ENCODE measurements around the gene DUOX1. TPM values are rescaled to one million over a fixed set of nuclear protein-coding genes. Genes with fewer than 3 reads are reported as not detected.

The DUOX1 gene
- polyA plus RNA-seq, 1 donor from 2014 or later = 1.4 TPM

- Mint-ChIP-seq H3K4me3 (peak overlapping the region; percentile 75 to 91 (median 85)), H3K27ac (peak overlapping the region; percentile 26 to 64 (median 60)), H3K9me3 (no peaks in the 10 kb centered on the region), H3K36me3 (no peaks in the 10 kb centered on the region), H3K27me3 (peaks cover 4% of the 10 kb centered on the region), H3K4me1 (peaks cover 5 to 12% (median 8%) of the 10 kb centered on the region in 3 donors)
These were observed 57.2 kb downstream of the DUOX1 start for GRCh38 chr15:45186771-45187577.

DNA sequence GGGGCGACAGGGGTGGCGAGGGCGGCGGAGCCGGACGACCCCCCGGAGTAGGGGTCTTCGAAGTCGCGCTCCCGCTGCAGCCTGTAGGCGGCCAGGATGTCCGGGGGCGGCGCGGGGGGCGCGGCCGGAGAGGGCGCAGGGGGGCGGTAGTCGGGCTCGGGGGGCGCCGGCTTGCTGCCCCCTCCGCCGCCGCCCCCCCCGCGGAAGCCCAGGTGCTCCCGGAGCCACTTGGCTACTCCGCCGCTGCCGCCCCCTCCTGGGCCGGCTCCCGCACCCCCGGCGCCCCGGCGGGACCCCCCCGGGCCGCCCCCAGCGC is 57.7 kb downstream of the DUOX1 start:
- Mint-ChIP-seq H3K27me3 (peaks cover 4% of the 10 kb centered on the region), H3K9me3 (no peaks in the 10 kb centered on the region), H3K4me1 (peaks cover 5 to 12% (median 8%) of the 10 kb centered on the region in 3 donors), H3K4me3 (peak overlapping the region in 1 of 4 donors; percentile 83), H3K36me3 (no peaks in the 10 kb centered on the region), H3K27ac (no peak overlapping the region)

GRCh38 chr15:45187894-45188830 is 58.4 kb downstream of the DUOX1 start, which contains the start of gene SHF:
Gene SHF, minus strand, starts transcription at chr15:45187966. Its CDS starts 15 bp downstream, at chr15:45187951.
- H3K27ac Mint-ChIP-seq = peak within 1 kb of the TSS; percentile 60 to 83 (median 76)
- peaks cover 7 to 12% (median 8%) of the 10 kb centered on the region in 3 donors for H3K4me1 Mint-ChIP-seq
- peaks cover 4% of the 10 kb centered on the region for H3K27me3 Mint-ChIP-seq
- H3K4me3 Mint-ChIP-seq = peak within 1 kb of the TSS; percentile 86 to 94 (median 90)
- H3K9me3 Mint-ChIP-seq = no peaks in the 10 kb centered on the region
- H3K36me3 Mint-ChIP-seq = no peaks in the 10 kb centered on the region

DNA sequence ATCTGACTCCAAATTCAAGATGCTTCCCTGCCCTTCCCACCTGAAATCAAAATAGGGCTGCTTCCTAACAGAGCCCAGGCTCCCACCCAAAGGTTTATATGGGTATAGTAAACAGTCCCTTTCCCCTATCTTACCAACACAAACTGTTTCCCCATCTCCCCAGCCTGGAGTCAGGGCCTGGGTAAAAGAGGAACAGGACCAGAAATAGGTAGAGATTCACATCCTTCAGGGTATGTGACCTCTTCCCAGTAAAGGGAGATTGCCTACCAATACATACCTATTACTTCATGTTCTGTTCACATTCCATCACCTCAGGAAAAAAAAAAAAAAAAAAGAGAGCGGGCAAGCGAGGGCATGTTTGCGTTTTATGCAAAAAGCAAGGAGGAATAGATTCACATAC is 67.7 kb downstream of the DUOX1 start:
- Mint-ChIP-seq H3K9me3 (peaks cover 0 to 2% (median 0%) of the 10 kb centered on the region in 3 donors), H3K27ac (peak overlapping the region in 1 of 3 donors; percentile 48), H3K4me3 (peak overlapping the region in 2 of 4 donors; percentile 67 to 93), H3K27me3 (no peaks in the 10 kb centered on the region), H3K36me3 (no peaks in the 10 kb centered on the region), H3K4me1 (peaks cover 6 to 19% (median 7%) of the 10 kb centered on the region in 3 donors)

DNA sequence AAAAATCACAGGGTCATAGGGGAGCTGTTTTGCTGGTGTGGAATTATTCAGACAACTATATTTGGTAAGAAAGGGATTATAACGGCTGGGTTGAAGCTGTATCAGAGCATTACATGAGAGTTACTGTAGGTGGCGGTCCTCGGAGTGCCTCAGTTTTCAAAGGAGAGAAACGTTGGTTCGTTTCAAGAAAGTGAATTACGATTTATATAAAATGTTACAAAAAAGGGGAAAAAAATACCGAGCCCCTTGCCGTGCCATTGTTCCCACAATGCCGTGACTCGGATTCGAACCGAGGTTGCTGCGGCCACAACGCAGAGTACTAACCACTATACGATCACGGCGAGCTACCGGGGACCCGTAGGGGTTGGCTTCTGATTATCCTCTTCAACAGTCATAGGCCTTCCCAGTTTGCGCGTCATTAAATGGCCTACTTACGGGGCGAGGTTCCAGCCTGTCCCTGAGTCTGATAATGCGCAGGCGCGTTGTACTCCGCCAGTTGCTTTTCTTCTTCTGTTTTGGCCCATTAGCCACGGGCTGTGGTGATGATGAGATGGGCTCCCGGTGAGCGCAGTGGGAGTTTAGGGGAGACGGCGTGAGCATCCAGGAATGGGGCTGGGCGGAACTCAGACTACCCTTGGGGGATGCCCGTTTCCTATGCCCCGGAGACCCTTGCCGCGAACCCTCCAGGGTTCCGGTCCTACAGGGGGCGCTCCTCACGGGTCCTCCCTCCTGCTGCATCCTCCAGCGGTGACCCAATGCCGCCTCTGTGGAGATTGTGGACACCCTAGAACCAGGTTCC is 68.7 kb downstream of the DUOX1 start:
- Mint-ChIP-seq H3K9me3 (peaks cover 0 to 2% (median 0%) of the 10 kb centered on the region in 3 donors), H3K27me3 (no peaks in the 10 kb centered on the region), H3K4me1 (peaks cover 6 to 13% (median 7%) of the 10 kb centered on the region in 3 donors), H3K27ac (no peak overlapping the region), H3K4me3 (no peak overlapping the region), H3K36me3 (no peaks in the 10 kb centered on the region)

- Mint-ChIP-seq H3K27me3 (no peaks in the 10 kb centered on the region), H3K27ac (no peak overlapping the region), H3K4me1 (peaks cover 7 to 13% (median 8%) of the 10 kb centered on the region in 3 donors), H3K36me3 (no peaks in the 10 kb centered on the region), H3K9me3 (peaks cover 0 to 2% (median 0%) of the 10 kb centered on the region in 3 donors), H3K4me3 (no peak overlapping the region)
These were observed 69.5 kb downstream of the DUOX1 start for GRCh38 chr15:45199136-45199810.

- Mint-ChIP-seq H3K27ac (no peak overlapping the region), H3K36me3 (no peaks in the 10 kb centered on the region), H3K9me3 (peaks cover 0 to 2% (median 0%) of the 10 kb centered on the region in 3 donors), H3K4me1 (peaks cover 7 to 13% (median 8%) of the 10 kb centered on the region in 3 donors), H3K4me3 (no peak overlapping the region), H3K27me3 (peaks cover 3% of the 10 kb centered on the region)
These were observed 70.4 kb downstream of the DUOX1 start for GRCh38 chr15:45200001-45200798.

DNA sequence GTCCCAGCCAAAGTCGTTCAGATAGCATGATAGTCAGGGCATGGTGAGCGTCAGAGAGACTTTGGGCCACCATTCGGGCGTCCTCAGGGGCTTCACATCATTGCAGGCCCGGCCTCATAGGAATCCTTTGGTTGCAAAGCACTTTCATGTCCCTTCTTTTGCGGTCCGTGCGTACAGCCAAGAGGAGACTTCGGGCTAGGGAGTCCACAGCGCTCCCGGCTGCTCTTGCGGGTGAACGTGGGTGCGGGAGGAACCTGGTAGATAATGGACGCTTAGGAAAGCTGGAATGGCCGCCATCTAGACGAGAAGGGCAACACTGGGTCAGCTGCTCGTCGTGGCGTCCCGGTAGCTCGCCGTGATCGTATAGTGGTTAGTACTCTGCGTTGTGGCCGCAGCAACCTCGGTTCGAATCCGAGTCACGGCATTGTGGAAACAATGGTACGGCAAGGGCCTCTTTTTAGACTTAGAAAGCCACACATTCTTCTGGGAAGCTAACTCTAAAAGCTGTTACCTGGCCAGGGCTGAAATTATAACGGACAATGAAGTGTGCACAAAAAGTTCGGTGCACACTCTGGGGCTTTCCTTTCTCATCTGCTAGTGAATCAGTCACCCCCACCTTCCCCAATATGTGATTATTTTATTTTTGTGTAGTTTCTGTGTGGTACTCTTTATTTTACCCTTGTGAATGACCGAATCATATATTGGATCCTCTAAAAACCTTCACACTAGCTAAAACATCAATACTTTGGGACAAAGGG is 71.2 kb downstream of the DUOX1 start:
- H3K4me1 Mint-ChIP-seq = peaks cover 7 to 13% (median 8%) of the 10 kb centered on the region in 3 donors
- H3K27ac Mint-ChIP-seq = no peak overlapping the region
- H3K4me3 Mint-ChIP-seq = no peak overlapping the region
- peaks cover 6% of the 10 kb centered on the region for H3K27me3 Mint-ChIP-seq
- H3K36me3 Mint-ChIP-seq = no peaks in the 10 kb centered on the region
- H3K9me3 Mint-ChIP-seq = peaks cover 0 to 2% (median 0%) of the 10 kb centered on the region in 3 donors

GRCh38 chr15:45201557-45201859 is 71.7 kb downstream of the DUOX1 start:
- H3K27me3 Mint-ChIP-seq = peaks cover 7% of the 10 kb centered on the region
- H3K27ac Mint-ChIP-seq = no peak overlapping the region
- no peak overlapping the region for H3K4me3 Mint-ChIP-seq
- no peaks in the 10 kb centered on the region for H3K36me3 Mint-ChIP-seq
- peaks cover 0 to 2% (median 0%) of the 10 kb centered on the region in 3 donors for H3K9me3 Mint-ChIP-seq
- peaks cover 7 to 13% (median 8%) of the 10 kb centered on the region in 3 donors for H3K4me1 Mint-ChIP-seq

- Mint-ChIP-seq H3K36me3 (no peaks in the 10 kb centered on the region), H3K4me1 (peaks cover 7 to 13% (median 8%) of the 10 kb centered on the region in 3 donors), H3K27me3 (peaks cover 11% of the 10 kb centered on the region), H3K4me3 (no peak overlapping the region), H3K9me3 (peaks cover 0 to 2% (median 0%) of the 10 kb centered on the region in 3 donors), H3K27ac (no peak overlapping the region)
These were observed 72.1 kb downstream of the DUOX1 start for GRCh38 chr15:45201869-45202268.

- Mint-ChIP-seq H3K9me3 (peaks cover 0 to 2% (median 0%) of the 10 kb centered on the region in 3 donors), H3K4me1 (peaks cover 5 to 12% (median 8%) of the 10 kb centered on the region in 3 donors), H3K27ac (peak overlapping the region in 2 of 3 donors; percentile 42 to 43), H3K36me3 (no peaks in the 10 kb centered on the region), H3K27me3 (peaks cover 14% of the 10 kb centered on the region), H3K4me3 (peak overlapping the region in 2 of 4 donors; percentile 10 to 43)
These were observed 73.4 kb downstream of the DUOX1 start for GRCh38 chr15:45203182-45203581.

DNA sequence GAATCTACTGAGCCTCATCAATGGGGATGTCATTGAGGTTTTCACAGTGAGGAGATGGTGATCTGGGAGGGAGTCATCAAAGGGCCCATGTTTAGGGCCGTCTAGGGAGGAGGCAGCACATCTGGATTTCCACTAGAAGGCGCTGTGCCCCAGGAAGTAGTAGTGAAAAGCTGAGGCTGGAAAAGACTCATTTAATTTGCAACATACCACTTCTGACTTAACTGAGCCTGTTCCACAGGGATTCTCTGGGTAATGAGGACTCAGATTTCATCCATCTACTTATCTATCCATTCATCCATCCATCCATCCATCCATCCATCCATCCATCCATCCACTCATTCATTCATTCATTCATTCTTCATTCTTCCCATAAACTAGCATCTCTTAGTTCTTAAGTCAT is 75.4 kb downstream of the DUOX1 start:
- peaks cover 16% of the 10 kb centered on the region for H3K27me3 Mint-ChIP-seq

GRCh38 chr15:45212493-45212892 is 82.7 kb downstream of the DUOX1 start:
- no peak overlapping the region for H3K27ac Mint-ChIP-seq
- no peaks in the 10 kb centered on the region for H3K4me1 Mint-ChIP-seq

More for the DNA sequence above, 75.4 kb downstream of the DUOX1 start:
- Mint-ChIP-seq H3K4me1 (peaks cover 0 to 2% (median 0%) of the 10 kb centered on the region in 3 donors), H3K4me3 (peak overlapping the region in 1 of 4 donors; percentile 15), H3K9me3 (no peaks in the 10 kb centered on the region), H3K36me3 (no peaks in the 10 kb centered on the region), H3K27ac (peak overlapping the region in 1 of 3 donors; percentile 29)

More at GRCh38 chr15:45212493-45212892, 82.7 kb downstream of the DUOX1 start:
- H3K36me3 Mint-ChIP-seq = no peaks in the 10 kb centered on the region
- peaks cover 7% of the 10 kb centered on the region for H3K27me3 Mint-ChIP-seq
- no peak overlapping the region for H3K4me3 Mint-ChIP-seq
- peaks cover 0 to 3% (median 1%) of the 10 kb centered on the region in 3 donors for H3K9me3 Mint-ChIP-seq

Data from IgD-negative memory B cell (primary cell).